ENCODE data around the gene MCF2L2. TPM values are rescaled to one million over a fixed set of nuclear protein-coding genes. Genes with fewer than 3 reads are reported as not detected.
A peak's percentile ranks its signal among the peaks of the same experiment; 100 is the strongest.

The MCF2L2 gene
- total and polyA plus RNA-seq, 7 donors: 0.17 to 2.7 (median 0.57) TPM

DNA sequence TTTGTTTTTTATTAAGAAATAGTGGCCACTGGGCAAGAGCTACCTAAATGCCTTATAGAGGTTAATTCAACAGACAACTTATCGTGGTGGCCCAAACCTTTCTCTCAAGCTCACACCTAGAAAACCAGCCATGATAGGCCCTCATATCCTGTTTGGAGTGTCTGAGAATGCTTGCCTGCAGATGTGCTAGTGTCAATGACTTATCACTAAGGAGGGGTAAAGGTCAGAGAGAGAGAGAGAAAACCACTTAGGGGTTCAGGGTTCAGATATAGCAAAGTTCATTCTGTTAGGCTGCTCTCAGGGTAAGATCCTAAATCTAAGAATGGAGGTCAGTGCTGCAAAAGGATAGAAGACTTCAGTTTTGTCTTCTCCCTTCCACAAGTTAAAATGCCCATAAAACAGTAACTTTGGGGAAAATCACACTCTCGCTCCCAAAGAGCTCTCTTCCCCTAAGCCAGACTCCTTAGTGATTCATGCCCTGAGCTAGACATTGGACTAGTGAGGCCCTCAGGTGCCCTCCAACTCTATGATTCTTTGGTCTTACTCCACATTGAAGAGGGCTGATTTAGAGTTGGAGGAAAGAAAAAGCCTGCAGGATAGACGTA lies 205.7 kb downstream of the MCF2L2 start:
- intact Hi-C loops (cut with DNase I): no loop called here
- Histone ChIP-seq H3K4me3 (no peak overlapping the region), H3K4me1 (no peaks in the 10 kb centered on the region), H3K36me3 (ENCODE audit: insufficient read depth in 1 of 2, low read depth in 1 of 2) (no peaks in the 10 kb centered on the region), H3K27me3 (ENCODE audit: insufficient read depth in 3 of 3, low read length in 2 of 3) (no peaks in the 10 kb centered on the region), H3K9me3 (no peaks in the 10 kb centered on the region), H3K27ac (no peak overlapping the region)
- TF ChIP-seq, protein P1, sequence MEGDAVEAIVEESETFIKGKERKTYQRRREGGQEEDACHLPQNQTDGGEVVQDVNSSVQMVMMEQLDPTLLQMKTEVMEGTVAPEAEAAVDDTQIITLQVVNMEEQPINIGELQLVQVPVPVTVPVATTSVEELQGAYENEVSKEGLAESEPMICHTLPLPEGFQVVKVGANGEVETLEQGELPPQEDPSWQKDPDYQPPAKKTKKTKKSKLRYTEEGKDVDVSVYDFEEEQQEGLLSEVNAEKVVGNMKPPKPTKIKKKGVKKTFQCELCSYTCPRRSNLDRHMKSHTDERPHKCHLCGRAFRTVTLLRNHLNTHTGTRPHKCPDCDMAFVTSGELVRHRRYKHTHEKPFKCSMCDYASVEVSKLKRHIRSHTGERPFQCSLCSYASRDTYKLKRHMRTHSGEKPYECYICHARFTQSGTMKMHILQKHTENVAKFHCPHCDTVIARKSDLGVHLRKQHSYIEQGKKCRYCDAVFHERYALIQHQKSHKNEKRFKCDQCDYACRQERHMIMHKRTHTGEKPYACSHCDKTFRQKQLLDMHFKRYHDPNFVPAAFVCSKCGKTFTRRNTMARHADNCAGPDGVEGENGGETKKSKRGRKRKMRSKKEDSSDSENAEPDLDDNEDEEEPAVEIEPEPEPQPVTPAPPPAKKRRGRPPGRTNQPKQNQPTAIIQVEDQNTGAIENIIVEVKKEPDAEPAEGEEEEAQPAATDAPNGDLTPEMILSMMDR (IDR thresholded peaks at IDR 0.05): no peak
- 94 to 98% (median 96%) methylated on average over 3 of the region's 3 CpGs for whole genome bisulfite sequencing, 3 donors
- ATAC-seq: no peak
- DNase-seq: no peak

DNA sequence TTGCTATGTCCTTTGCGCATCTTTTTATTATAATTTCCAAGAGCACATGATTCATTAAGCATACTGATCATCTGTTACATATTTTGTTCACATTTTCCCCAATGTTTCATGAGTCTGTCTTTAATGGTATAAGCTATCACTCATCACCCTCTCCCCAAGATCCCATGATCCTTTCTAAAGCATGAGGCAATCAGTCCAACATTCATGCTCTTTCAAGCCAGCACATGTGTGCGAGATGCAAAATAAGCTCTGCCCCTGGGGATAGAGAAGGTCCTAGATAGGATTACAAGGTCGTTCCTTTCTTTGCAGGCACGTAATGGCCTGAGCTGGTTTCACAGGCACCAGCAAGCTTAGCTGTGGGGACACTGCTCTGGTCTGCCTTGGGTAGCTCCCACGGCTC lies 207.6 kb downstream of the MCF2L2 start:
- WGBS, 3 donors: 38 to 51% (median 42%) methylated on average over 5 of the region's 5 CpGs
- H3K27me3 ChIP-seq (ENCODE audit: insufficient read depth in 3 of 3, low read length in 2 of 3): no peaks in the 10 kb centered on the region
- no peaks in the 10 kb centered on the region for H3K9me3 ChIP-seq
- DNase-seq (no peak), ATAC-seq (peak in 2 of 4 donors; percentile 23 to 44)
- H3K4me1 ChIP-seq: no peaks in the 10 kb centered on the region
- no peaks in the 10 kb centered on the region for H3K36me3 ChIP-seq (ENCODE audit: insufficient read depth in 1 of 2, low read depth in 1 of 2)
- no peak overlapping the region for H3K4me3 ChIP-seq
- intact Hi-C loops (cut with DNase I): no loop called here
- H3K27ac ChIP-seq: no peak overlapping the region
- TF ChIP-seq, protein P1 (IDR thresholded peaks at IDR 0.05): no peak

DNA sequence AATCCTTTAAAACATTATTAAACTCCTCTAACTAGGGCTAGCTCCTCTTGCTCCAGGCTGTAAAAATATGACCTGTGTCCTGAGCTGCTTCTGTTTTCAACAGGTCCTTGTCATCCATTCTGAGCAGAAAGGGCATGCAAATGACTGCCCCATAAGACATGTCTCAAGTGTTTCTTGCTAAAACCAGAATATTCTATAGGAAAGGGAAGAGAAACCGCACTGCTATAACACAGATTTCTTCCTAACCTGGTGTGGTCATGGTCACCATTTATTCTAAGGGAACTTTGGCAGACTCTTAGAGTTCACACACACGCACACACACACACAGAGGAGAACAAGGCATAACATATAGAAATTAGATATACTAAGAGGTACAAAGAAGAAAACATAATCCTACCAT lies 209.6 kb downstream of the MCF2L2 start:
- TF ChIP-seq, protein P1 (IDR thresholded peaks at IDR 0.05): no peak

DNA sequence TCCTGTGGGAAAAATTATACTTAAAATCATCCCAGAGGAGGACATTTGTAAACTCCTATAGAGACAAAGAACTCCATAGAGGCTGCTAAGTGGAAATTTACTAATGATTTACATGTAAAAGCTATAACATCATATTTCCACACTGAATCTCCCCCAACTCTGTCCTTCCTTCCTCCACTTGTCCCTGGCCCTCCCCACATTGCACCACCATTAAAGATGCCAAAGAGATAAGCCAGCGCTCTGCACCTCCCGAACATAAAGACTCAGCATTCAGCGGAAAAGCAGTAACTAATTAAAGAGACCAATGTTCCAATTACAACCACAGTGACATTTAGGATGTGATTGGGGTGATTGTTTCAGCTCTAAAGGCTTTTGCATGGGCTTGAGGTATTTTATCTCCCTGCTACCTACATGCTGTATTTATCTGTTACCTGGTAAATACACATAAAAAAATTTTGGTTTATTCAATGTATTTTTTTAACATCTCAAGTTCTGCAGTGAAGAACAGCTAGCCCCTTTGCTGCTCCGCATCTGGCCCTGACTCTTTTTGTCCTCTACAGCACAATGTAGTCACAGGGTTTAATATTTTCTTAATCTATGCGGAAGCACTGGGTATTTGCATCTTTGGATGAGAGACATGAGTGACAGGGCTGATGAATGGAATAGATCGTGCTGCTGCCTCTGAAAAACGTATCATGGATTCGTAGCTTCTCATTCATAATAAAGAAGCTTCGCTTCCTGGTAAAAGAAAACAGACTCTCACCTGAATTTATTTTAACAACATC lies 210.7 kb downstream of the MCF2L2 start:
- Histone ChIP-seq H3K36me3 (ENCODE audit: insufficient read depth in 1 of 2, low read depth in 1 of 2) (no peaks in the 10 kb centered on the region), H3K9me3 (no peaks in the 10 kb centered on the region), H3K4me3 (no peak overlapping the region), H3K4me1 (no peaks in the 10 kb centered on the region), H3K27me3 (ENCODE audit: insufficient read depth in 3 of 3, low read length in 2 of 3) (no peaks in the 10 kb centered on the region), H3K27ac (no peak overlapping the region)
- intact Hi-C loops (cut with DNase I): no loop called here
- DNase-seq (no peak), ATAC-seq (no peak)
- 82 to 90% (median 87%) methylated on average over 9 of the region's 9 CpGs for WGBS, 3 donors
- TF ChIP-seq, protein P1 (IDR thresholded peaks at IDR 0.05): no peak

More for the DNA sequence above, 209.6 kb downstream of the MCF2L2 start:
- intact Hi-C loops (cut with DNase I): no loop called here
- no peak overlapping the region for H3K4me3 ChIP-seq
- no peak overlapping the region for H3K27ac ChIP-seq
- DNase-seq (no peak), ATAC-seq (no peak)
- no peaks in the 10 kb centered on the region for H3K9me3 ChIP-seq
- H3K36me3 ChIP-seq (ENCODE audit: insufficient read depth in 1 of 2, low read depth in 1 of 2): no peaks in the 10 kb centered on the region
- H3K27me3 ChIP-seq (ENCODE audit: insufficient read depth in 3 of 3, low read length in 2 of 3): no peaks in the 10 kb centered on the region
- 88 to 96% (median 88%) methylated on average over 2 of the region's 2 CpGs for WGBS, 3 donors
- H3K4me1 ChIP-seq: no peaks in the 10 kb centered on the region
